H1 (cell line): ENCODE data around the gene CCDC7. TPM values are rescaled to one million over a fixed set of nuclear protein-coding genes. Genes with fewer than 3 reads are reported as not detected.

Source experiments
- CBX8 ChIP-seq: fragments of 300-800, 300-1000 bp; sonication (generic); IDR thresholded peaks from 2 replicates; pipeline ENCODE4 v1.7.1; 2016; ENCODE audit warnings: low read depth, low read length, borderline replicate concordance
- CHD7 ChIP-seq: fragments of 300-600 bp; sonication (generic); IDR thresholded peaks from 2 replicates; pipeline ENCODE4 v1.7.1; 2012; ENCODE audit warnings: low read length, moderate library complexity, mild to moderate bottlenecking, inconsistent platforms; ENCODE audit not compliant: insufficient replicate concordance
- EGR1 ChIP-seq: IDR thresholded peaks from 2 replicates; pipeline ENCODE4 v1.6.1; 2011; ENCODE audit warnings: low read depth, low read length, borderline replicate concordance
- GABPA ChIP-seq: IDR thresholded peaks from 2 replicates; pipeline ENCODE4 v1.6.1; 2011; ENCODE audit warnings: mild to moderate bottlenecking, low read length, moderate library complexity, borderline replicate concordance; ENCODE audit not compliant: insufficient read depth
- MAX ChIP-seq: IDR thresholded peaks from 2 replicates; pipeline ENCODE4 v1.6.1; 2012; ENCODE audit warnings: inconsistent platforms
- NANOG ChIP-seq: IDR thresholded peaks from 2 replicates; pipeline ENCODE4 v1.6.1; 2011; ENCODE audit warnings: low read length, low read depth, mild to moderate bottlenecking, inconsistent platforms; ENCODE audit not compliant: insufficient read depth, poor library complexity, severe bottlenecking
- RXRA ChIP-seq: IDR thresholded peaks from 2 replicates; pipeline ENCODE4 v1.6.1; 2011; ENCODE audit warnings: low read depth, mild to moderate bottlenecking, low read length, moderate library complexity; ENCODE audit not compliant: insufficient read depth
- SUZ12 ChIP-seq: fragments of 200-600 bp; sonication (generic); IDR thresholded peaks from 2 replicates; pipeline ENCODE4 v1.6.1; 2012; ENCODE audit warnings: mild to moderate bottlenecking, inconsistent platforms, low read length, moderate library complexity, mixed read lengths
- TAF1 ChIP-seq: IDR thresholded peaks from 2 replicates; pipeline ENCODE4 v1.6.1; 2011; ENCODE audit warnings: mild to moderate bottlenecking, low read depth, low read length
- TAF7 ChIP-seq: optimal IDR thresholded peaks from 2 replicates; pipeline ENCODE3; 2011; ENCODE audit warnings: low read depth, mild to moderate bottlenecking, inconsistent platforms, low read length, moderate library complexity, borderline replicate concordance
- polyA plus RNA-seq, 7 experiments: library from polyadenylated mRNA; depleted of rRNA in 3 of 7; stranded (reverse) in 5 of 7; unstranded in 2 of 7; fragments of >200 nt in 5 of 7; fragments of 200-250 nt in 2 of 7; gene quantifications; 1 replicate in 5 of 7; 2 replicates in 1 of 7; 4 replicates in 1 of 7; pipeline versions ENCODE4 v1.2.1 to v1.2.3, GENCODE V29; 2011 to 2013; ENCODE audit warnings: missing spikeins in 2 of 7, mixed read lengths in 2 of 7
- total RNA-seq: library from RNA; stranded (reverse); fragmentation: NEBNext Ultra II Directional; extraction: Animal tissue kit (Norgen Biotek cat#: 25700); gene quantifications from 2 replicates; pipeline ENCODE4 v1.2.1, GENCODE V29; 2021

CCDC7 gene
- total and polyA plus RNA-seq, 2 of the 8 experiments (the other 6 are each of a cell fraction or from before 2014, with no cell fraction given), result 0.18 to 0.74 TPM

GRCh38 chr10:32577448-32577847 lies 131.5 kb downstream of the CCDC7 start (continued):
- TF ChIP-seq CHD7 (no peak), GABPA (no peak), SUZ12 (no peak), MAX (no peak), TAF1 (no peak), RXRA (no peak), EGR1 (no peak), TAF7 (no peak), CBX8 (no peak), NANOG (no peak)
